ENCODE data around the gene NUDT9.
"Not testable (repeated sequence)": the region's sequence is repeated elsewhere in the genome, so short reads cannot be mapped to it uniquely, and the experiment has no call there.

- TF ChIP-seq CTCF (conservative IDR thresholded peaks at IDR 0.05; ENCODE audit: low read depth, low read length); EZH2 (IDR thresholded peaks at IDR 0.05; ENCODE audit: low read length, unreplicated experiment); EZH2phosphoT487 (IDR thresholded peaks at IDR 0.05; ENCODE audit: borderline replicate concordance, low read length): not testable (repeated sequence)
These were observed 24.0 kb downstream of the NUDT9 start for GRCh38 chr4:87446375-87446774.
